Measurements from ENCODE around the gene ASTN2. TPM values are rescaled to one million over a fixed set of nuclear protein-coding genes. Genes with fewer than 3 reads are reported as not detected.

Gene ASTN2
- total and polyA plus RNA-seq, 10 of the 15 experiments (the other 5 are each of a cell fraction or from before 2014, with no cell fraction given) = 1.4 to 15.7 (median 7.0) TPM

DNA sequence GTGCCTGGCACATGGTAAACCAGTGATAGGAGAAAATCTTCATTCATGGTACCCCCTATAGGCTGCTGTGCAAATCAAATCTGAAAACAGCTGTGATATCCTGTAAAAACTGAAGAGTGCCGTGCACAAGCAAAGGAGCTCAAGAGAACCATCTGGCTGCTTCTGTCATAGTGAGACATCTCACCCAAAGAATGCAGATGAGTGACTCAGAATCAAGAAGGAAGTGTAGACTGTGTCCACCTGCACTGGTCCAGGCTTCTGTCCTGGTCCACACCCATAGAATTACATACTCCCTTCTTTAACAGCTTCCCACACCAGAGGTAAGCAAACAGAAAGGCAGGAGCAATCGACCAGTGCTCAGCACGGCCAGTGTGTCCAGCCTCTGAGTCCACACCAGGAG, 195.9 kb downstream of the ASTN2 start (continued):
- TF ChIP-seq KDM1A (IDR thresholded peaks at IDR 0.05; ENCODE audit: borderline replicate concordance) (no peak), IRF4 (IDR thresholded peaks at IDR 0.05; ENCODE audit: low read depth, low read length) (no peak), IKZF1 (conservative IDR thresholded peaks at IDR 0.05) (no peak), ZBED1 (IDR thresholded peaks at IDR 0.05; ENCODE audit: borderline replicate concordance) (no peak)
- TF ChIP-seq, protein P1, sequence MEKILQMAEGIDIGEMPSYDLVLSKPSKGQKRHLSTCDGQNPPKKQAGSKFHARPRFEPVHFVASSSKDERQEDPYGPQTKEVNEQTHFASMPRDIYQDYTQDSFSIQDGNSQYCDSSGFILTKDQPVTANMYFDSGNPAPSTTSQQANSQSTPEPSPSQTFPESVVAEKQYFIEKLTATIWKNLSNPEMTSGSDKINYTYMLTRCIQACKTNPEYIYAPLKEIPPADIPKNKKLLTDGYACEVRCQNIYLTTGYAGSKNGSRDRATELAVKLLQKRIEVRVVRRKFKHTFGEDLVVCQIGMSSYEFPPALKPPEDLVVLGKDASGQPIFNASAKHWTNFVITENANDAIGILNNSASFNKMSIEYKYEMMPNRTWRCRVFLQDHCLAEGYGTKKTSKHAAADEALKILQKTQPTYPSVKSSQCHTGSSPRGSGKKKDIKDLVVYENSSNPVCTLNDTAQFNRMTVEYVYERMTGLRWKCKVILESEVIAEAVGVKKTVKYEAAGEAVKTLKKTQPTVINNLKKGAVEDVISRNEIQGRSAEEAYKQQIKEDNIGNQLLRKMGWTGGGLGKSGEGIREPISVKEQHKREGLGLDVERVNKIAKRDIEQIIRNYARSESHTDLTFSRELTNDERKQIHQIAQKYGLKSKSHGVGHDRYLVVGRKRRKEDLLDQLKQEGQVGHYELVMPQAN (conservative IDR thresholded peaks at IDR 0.05) = no peak

DNA sequence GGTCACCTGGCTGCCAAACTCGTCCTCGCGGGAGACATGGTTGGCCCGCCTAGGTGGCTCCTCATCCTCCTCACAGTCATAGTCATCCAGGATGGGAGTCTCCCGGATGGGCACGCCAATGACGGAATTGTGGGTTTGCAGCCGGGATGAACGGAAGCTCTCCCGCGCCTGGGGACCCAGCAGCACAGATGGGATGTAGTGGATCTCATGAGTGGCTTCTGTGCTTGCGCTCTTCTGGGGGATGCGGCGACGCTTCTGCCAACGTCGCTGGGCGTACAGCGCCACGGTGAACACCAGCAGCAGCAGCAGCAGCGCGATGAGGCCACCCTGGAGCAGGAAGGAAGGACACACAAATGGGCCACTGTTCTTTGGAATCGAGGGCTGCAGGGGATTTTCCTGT, 200.4 kb downstream of the ASTN2 start:
- Histone ChIP-seq H3K4me1 (ENCODE audit: control insufficient read depth, insufficient read depth, low read length) (no peaks in the 10 kb centered on the region), H3K27ac (ENCODE audit: control insufficient read depth, insufficient read depth) (no peak overlapping the region), H3K4me3 (no peak overlapping the region), H3K9ac (ENCODE audit: control insufficient read depth, insufficient read depth, low read length) (no peak overlapping the region), H3K9me3 (replicated peaks; ENCODE audit: control insufficient read depth, insufficient read depth, low read length) (no peaks in the 10 kb centered on the region), H3K79me2 (ENCODE audit: control insufficient read depth, insufficient read depth, low read length) (no peaks in the 10 kb centered on the region), H3K36me3 (ENCODE audit: control insufficient read depth in 2 of 2, insufficient read depth in 2 of 2, low read length in 1 of 2) (no peaks in the 10 kb centered on the region), H3K4me2 (ENCODE audit: control insufficient read depth, insufficient read depth) (no peak overlapping the region), H3K27me3 (replicated peaks in 1 of 2; ENCODE audit: control insufficient read depth in 2 of 2, insufficient read depth in 2 of 2, low read length in 1 of 2) (no peaks in the 10 kb centered on the region), H4K20me1 (ENCODE audit: control insufficient read depth, insufficient read depth) (no peaks in the 10 kb centered on the region), H2AFZ (ENCODE audit: control insufficient read depth, low read depth, low read length) (no peak overlapping the region)
- TF ChIP-seq RUNX3 (IDR thresholded peaks at IDR 0.05; ENCODE audit: low read length) (no peak), GABPA (IDR thresholded peaks at IDR 0.05; ENCODE audit: low read depth) (no peak), LARP7 (IDR thresholded peaks at IDR 0.05) (no peak)
- in situ Hi-C loops (cut with MboI) (no loop called here), intact Hi-C loops (cut with micrococcal nuclease; ENCODE audit: unreplicated experiment) (no loop called here)
- DNase-seq (ENCODE audit: low read depth, low spot score) = no peak
- ChIA-PET SMC1A (ENCODE audit: uncharacterized antibody, unreplicated experiment) (no interaction called here), POLR2A (no interaction called here), CTCF (interaction anchor here (1.2 kb wide), 1 partner anchor 34 kb away, joined by 3 read pairs; no protein-coding TSS in a partner anchor), RAD21 (ENCODE audit: unreplicated experiment) (no interaction called here)
- WGBS (ENCODE audit: insufficient coverage, insufficient replicate concordance, low lambda C conversion rate, missing lambda C conversion rate) = 69% methylated on average over 23 of the region's 23 CpGs
- FAIRE-seq = no peak
- BruUV-seq (replicated peaks) = no TSS peak
- ATAC-seq = no peak
